ENCODE measurements around the gene TCHP. TPM values are rescaled to one million over a fixed set of nuclear protein-coding genes. Genes with fewer than 3 reads are reported as not detected.

TCHP gene
- total and polyA plus RNA-seq, 2 experiments from 2014 or later, result 3.1 to 6.2 TPM

DNA sequence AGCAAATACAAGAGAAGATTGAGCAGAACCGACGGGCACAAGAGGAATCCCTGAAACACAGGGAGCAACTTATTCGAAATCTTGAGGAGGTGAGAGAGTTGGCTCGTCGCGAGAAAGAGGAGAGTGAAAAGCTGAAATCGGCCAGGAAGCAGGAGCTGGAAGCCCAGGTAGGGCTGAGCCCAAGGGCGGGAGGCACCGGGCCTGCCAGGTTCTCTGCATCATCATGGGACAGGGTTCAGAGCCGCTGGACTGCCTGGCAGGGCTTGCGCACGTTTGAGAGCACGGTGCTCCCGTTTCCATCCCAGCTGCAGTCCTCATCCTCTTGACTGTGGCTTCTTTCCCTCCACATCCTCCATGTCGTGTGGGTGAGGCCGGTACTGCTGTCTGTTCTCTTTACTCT lies 14.4 kb downstream of the TCHP start:
- Histone ChIP-seq H3K79me2 (replicated peaks; ENCODE audit: insufficient read depth) (no peaks in the 10 kb centered on the region), H3F3A (replicated peaks; ENCODE audit: low read depth) (0 out of 2 replicates have a peak, but pooled peaks cover 8% of the 10 kb centered on the region), H3K27me3 (ENCODE audit: insufficient read depth) (peaks cover under 1% of the 10 kb centered on the region; the same call in 1 of the 2 replicates), H4K20me1 (replicated peaks; ENCODE audit: insufficient read depth) (no peaks in the 10 kb centered on the region; the same call in 1 of the 2 replicates), H3K27ac (ENCODE audit: low read depth) (no peak overlapping the region), H3K36me3 (ENCODE audit: insufficient read depth) (no peaks in the 10 kb centered on the region), H3K4me3 (no peak overlapping the region), H3K9me2 (ENCODE audit: insufficient read depth) (no peaks in the 10 kb centered on the region), H3K4me2 (no peak overlapping the region), H2AFZ (no peak overlapping the region), H3K4me1 (ENCODE audit: insufficient read depth) (no peaks in the 10 kb centered on the region)
- H3K4me1 Mint-ChIP-seq, result peaks cover 9% of the 10 kb centered on the region
- peaks cover 10% of the 10 kb centered on the region for H3K27me3 Mint-ChIP-seq (ENCODE audit: insufficient read depth, low read depth, poor library complexity)
- no peak for DNase-seq (ENCODE audit: low spot score)
- no peak overlapping the region for H3K27ac Mint-ChIP-seq
- peaks cover 44% of the 10 kb centered on the region for H3K36me3 Mint-ChIP-seq (ENCODE audit: low read depth)
- ATAC-seq, result no peak
- H3K4me3 Mint-ChIP-seq, result no peak overlapping the region
- TF ChIP-seq ZNF331 (CRISPR knock-in tag; IDR thresholded peaks at IDR 0.05; ENCODE audit: low read depth), result no peak
- no peak for TF ChIP-seq JUNB (IDR thresholded peaks at IDR 0.05; ENCODE audit: unreplicated experiment)
- no peak for TF ChIP-seq CREB1 (CRISPR knock-in tag; IDR thresholded peaks at IDR 0.05; ENCODE audit: low read depth)
- TF ChIP-seq, protein P1, sequence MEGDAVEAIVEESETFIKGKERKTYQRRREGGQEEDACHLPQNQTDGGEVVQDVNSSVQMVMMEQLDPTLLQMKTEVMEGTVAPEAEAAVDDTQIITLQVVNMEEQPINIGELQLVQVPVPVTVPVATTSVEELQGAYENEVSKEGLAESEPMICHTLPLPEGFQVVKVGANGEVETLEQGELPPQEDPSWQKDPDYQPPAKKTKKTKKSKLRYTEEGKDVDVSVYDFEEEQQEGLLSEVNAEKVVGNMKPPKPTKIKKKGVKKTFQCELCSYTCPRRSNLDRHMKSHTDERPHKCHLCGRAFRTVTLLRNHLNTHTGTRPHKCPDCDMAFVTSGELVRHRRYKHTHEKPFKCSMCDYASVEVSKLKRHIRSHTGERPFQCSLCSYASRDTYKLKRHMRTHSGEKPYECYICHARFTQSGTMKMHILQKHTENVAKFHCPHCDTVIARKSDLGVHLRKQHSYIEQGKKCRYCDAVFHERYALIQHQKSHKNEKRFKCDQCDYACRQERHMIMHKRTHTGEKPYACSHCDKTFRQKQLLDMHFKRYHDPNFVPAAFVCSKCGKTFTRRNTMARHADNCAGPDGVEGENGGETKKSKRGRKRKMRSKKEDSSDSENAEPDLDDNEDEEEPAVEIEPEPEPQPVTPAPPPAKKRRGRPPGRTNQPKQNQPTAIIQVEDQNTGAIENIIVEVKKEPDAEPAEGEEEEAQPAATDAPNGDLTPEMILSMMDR (conservative IDR thresholded peaks at IDR 0.05; ENCODE audit: low read depth in 2 of 2), result no peak
- TF ChIP-seq ZNF114 (CRISPR knock-in tag; IDR thresholded peaks at IDR 0.05), result no peak
- TF ChIP-seq, protein P2, sequence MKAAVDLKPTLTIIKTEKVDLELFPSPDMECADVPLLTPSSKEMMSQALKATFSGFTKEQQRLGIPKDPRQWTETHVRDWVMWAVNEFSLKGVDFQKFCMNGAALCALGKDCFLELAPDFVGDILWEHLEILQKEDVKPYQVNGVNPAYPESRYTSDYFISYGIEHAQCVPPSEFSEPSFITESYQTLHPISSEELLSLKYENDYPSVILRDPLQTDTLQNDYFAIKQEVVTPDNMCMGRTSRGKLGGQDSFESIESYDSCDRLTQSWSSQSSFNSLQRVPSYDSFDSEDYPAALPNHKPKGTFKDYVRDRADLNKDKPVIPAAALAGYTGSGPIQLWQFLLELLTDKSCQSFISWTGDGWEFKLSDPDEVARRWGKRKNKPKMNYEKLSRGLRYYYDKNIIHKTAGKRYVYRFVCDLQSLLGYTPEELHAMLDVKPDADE (IDR thresholded peaks at IDR 0.05), result no peak
- no peak for TF ChIP-seq EZH2 (IDR thresholded peaks at IDR 0.05; ENCODE audit: low read depth, unreplicated experiment)
- TF ChIP-seq POLR2AphosphoS5 (IDR thresholded peaks at IDR 0.05; ENCODE audit: low read depth), result no peak
- TF ChIP-seq NANOG (IDR thresholded peaks at IDR 0.05; ENCODE audit: borderline replicate concordance), result no peak
- TF ChIP-seq, protein P3, sequence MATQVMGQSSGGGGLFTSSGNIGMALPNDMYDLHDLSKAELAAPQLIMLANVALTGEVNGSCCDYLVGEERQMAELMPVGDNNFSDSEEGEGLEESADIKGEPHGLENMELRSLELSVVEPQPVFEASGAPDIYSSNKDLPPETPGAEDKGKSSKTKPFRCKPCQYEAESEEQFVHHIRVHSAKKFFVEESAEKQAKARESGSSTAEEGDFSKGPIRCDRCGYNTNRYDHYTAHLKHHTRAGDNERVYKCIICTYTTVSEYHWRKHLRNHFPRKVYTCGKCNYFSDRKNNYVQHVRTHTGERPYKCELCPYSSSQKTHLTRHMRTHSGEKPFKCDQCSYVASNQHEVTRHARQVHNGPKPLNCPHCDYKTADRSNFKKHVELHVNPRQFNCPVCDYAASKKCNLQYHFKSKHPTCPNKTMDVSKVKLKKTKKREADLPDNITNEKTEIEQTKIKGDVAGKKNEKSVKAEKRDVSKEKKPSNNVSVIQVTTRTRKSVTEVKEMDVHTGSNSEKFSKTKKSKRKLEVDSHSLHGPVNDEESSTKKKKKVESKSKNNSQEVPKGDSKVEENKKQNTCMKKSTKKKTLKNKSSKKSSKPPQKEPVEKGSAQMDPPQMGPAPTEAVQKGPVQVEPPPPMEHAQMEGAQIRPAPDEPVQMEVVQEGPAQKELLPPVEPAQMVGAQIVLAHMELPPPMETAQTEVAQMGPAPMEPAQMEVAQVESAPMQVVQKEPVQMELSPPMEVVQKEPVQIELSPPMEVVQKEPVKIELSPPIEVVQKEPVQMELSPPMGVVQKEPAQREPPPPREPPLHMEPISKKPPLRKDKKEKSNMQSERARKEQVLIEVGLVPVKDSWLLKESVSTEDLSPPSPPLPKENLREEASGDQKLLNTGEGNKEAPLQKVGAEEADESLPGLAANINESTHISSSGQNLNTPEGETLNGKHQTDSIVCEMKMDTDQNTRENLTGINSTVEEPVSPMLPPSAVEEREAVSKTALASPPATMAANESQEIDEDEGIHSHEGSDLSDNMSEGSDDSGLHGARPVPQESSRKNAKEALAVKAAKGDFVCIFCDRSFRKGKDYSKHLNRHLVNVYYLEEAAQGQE (IDR thresholded peaks at IDR 0.05; ENCODE audit: unreplicated experiment), result no peak
- peaks cover under 1% of the 10 kb centered on the region; the same call in 1 of the 3 replicates for H3K9me3 Mint-ChIP-seq
